GM23248 (cell line): ENCODE measurements around the gene CTNND2. TPM values are rescaled to one million over a fixed set of nuclear protein-coding genes. Genes with fewer than 3 reads are reported as not detected.

Source experiments
- DNase-seq: peaks from one replicate; pipeline ENCODE4 v3.0.0-alpha.2; 2015
- H2AFZ ChIP-seq: fragments of 200-600 bp; sonication (generic); 2 replicates; pipeline ENCODE4 v1.6.1; 2016; ENCODE audit warnings: antibody characterized with exemption
- H3F3A ChIP-seq: fragments of 200-600 bp; sonication (generic); 2 replicates; pipeline ENCODE4 v1.6.1; 2016; ENCODE audit warnings: mild to moderate bottlenecking, antibody characterized with exemption, mixed run types; ENCODE audit not compliant: insufficient read depth
- H3K27ac ChIP-seq: fragments of 200-600 bp; sonication (generic); 2 replicates; pipeline ENCODE4 v1.5.1; 2016; ENCODE audit warnings: mild to moderate bottlenecking
- H3K27me3 ChIP-seq: fragments of 200-600 bp; sonication (generic); replicated peaks from 2 replicates; pipeline ENCODE4 v1.6.1; 2016; ENCODE audit warnings: mild to moderate bottlenecking; ENCODE audit not compliant: insufficient read depth
- H3K36me3 ChIP-seq: fragments of 200-600 bp; sonication (generic); 2 replicates; pipeline ENCODE4 v1.6.1; 2016; ENCODE audit warnings: low read depth, mild to moderate bottlenecking
- H3K4me1 ChIP-seq: fragments of 200-600 bp; sonication (generic); 2 replicates; pipeline ENCODE4 v1.6.1; 2016; ENCODE audit warnings: mild to moderate bottlenecking; ENCODE audit not compliant: insufficient read depth
- H3K4me2 ChIP-seq: fragments of 200-600 bp; sonication (generic); one replicate; pipeline ENCODE4 v1.6.1; 2016; ENCODE audit warnings: mild to moderate bottlenecking; ENCODE audit not compliant: unreplicated experiment
- H3K4me3 ChIP-seq: fragments of 200-600 bp; sonication (generic); 2 replicates; pipeline ENCODE4 v1.5.1; 2016; ENCODE audit warnings: mild to moderate bottlenecking
- H3K79me2 ChIP-seq: fragments of 200-600 bp; sonication (generic); 2 replicates; pipeline ENCODE4 v1.6.1; 2016; ENCODE audit warnings: mild to moderate bottlenecking; ENCODE audit not compliant: insufficient read depth
- H3K9ac ChIP-seq: fragments of 200-600 bp; sonication (generic); 2 replicates; pipeline ENCODE4 v1.6.1; 2016; ENCODE audit warnings: mild to moderate bottlenecking
- H3K9me2 ChIP-seq: fragments of 200-600 bp; sonication (generic); 2 replicates; pipeline ENCODE4 v1.6.1; 2016; ENCODE audit warnings: mixed run types, mild to moderate bottlenecking, moderate library complexity; ENCODE audit not compliant: insufficient read depth
- H3K9me3 ChIP-seq: fragments of 200-600 bp; sonication (generic); one replicate; pipeline ENCODE4 v1.6.1; 2017; ENCODE audit warnings: low read depth
- H4K20me1 ChIP-seq: fragments of 200-600 bp; sonication (generic); 2 replicates; pipeline ENCODE4 v1.6.0; 2016; ENCODE audit not compliant: insufficient read depth
- EZH2 ChIP-seq: fragments of 200-600 bp; sonication (generic); IDR thresholded peaks from 2 replicates; pipeline ENCODE4 v1.6.1; 2018; ENCODE audit warnings: antibody characterized with exemption, mild to moderate bottlenecking; ENCODE audit not compliant: insufficient read depth, poor library complexity, severe bottlenecking
- EZH2phosphoT487 ChIP-seq: fragments of 200-600 bp; sonication (generic); IDR thresholded peaks from 2 replicates; pipeline ENCODE4 v1.6.1; 2018; ENCODE audit warnings: antibody characterized with exemption, moderate library complexity, mild to moderate bottlenecking, low read depth; ENCODE audit not compliant: insufficient read depth
- WGBS, 2 experiments: methylation state at CpG; one replicate each; pipeline ENCODE4 v1.1.6; 2015 to 2017; ENCODE audit warnings: low lambda C conversion rate in 2 of 2, low coverage in 1 of 2; ENCODE audit errors: missing lambda C conversion rate in 2 of 2; 5-methylcytosine and 5-hydroxymethylcytosine counted together
- in situ Hi-C: fragments of 300-500 bp; cut with MboI; formaldehyde crosslinking; loops from 2 replicates; pipeline ENCODE4 v1.15.0; 2020
- polyA plus RNA-seq: library from polyadenylated mRNA; unstranded; fragments of >200 nt; fragmentation: Nextera tagmentation; extraction: Ambion mirVana; gene quantifications from 2 replicates; pipeline ENCODE4 v1.2.1, GENCODE V29; 2016
- total RNA-seq: library from RNA; depleted of rRNA; stranded (reverse); fragments of >200 nt; shearing (Covaris generic); gene quantifications from 2 replicates; pipeline ENCODE4 v1.2.3, GENCODE V29; 2014

The CTNND2 gene
- total and polyA plus RNA-seq, 2 experiments from 2014 or later, result not detected

DNA sequence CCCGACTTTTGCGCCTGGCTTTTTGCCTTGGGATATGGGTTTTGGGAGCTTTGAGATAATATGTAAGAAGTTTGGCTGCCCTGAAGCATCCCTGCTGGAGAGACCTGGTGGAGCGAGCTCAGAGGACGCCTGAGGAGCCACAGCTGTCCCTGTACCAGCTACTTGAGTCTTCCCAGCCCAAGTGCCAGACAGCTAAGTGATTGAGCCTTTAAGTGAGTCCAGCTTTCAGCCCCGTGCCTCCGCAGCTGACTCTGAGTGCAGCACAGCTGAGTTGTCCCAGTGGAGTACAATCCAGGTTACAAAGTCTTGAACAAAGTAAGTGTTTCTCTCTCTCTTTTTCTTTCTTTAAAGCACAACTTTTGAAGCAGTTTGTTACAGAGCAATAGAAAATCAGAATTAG lies 939.4 kb downstream of the CTNND2 start:
- Histone ChIP-seq H3K4me3 (no peak overlapping the region), H3F3A (no peaks in the 10 kb centered on the region), H3K27ac (no peak overlapping the region), H3K4me1 (no peaks in the 10 kb centered on the region), H3K9ac (no peak overlapping the region), H3K27me3 (peaks cover 6% of the 10 kb centered on the region; the same call in 1 of the 2 replicates), H3K9me2 (no peaks in the 10 kb centered on the region), H3K4me2 (no peak overlapping the region), H3K36me3 (no peaks in the 10 kb centered on the region), H3K9me3 (no peaks in the 10 kb centered on the region), H4K20me1 (no peaks in the 10 kb centered on the region), H2AFZ (no peak overlapping the region), H3K79me2 (no peaks in the 10 kb centered on the region)
- no peak for DNase-seq
- in situ Hi-C loops, result no loop called here
- no peak for TF ChIP-seq EZH2phosphoT487
- TF ChIP-seq EZH2, result no peak
- 11 to 20% methylated on average over 6 of the region's 6 CpGs for WGBS, 2 experiments

GRCh38 chr5:10958728-10959127 lies 945.5 kb downstream of the CTNND2 start:
- Histone ChIP-seq H3K4me2 (no peak overlapping the region), H3K79me2 (no peaks in the 10 kb centered on the region), H3K36me3 (no peaks in the 10 kb centered on the region), H3K4me3 (no peak overlapping the region), H3K9me3 (no peaks in the 10 kb centered on the region), H3K9ac (no peak overlapping the region), H3K27me3 (no peaks in the 10 kb centered on the region), H3K4me1 (no peaks in the 10 kb centered on the region), H3K27ac (no peak overlapping the region), H3F3A (no peaks in the 10 kb centered on the region), H3K9me2 (no peaks in the 10 kb centered on the region), H2AFZ (no peak overlapping the region), H4K20me1 (no peaks in the 10 kb centered on the region)
- no peak for DNase-seq
- TF ChIP-seq EZH2 (no peak), EZH2phosphoT487 (no peak)
- in situ Hi-C loops, result no loop called here

- H3K9me3 ChIP-seq, result no peaks in the 10 kb centered on the region
- H3K4me2 ChIP-seq, result no peak overlapping the region
- H3K9ac ChIP-seq, result no peak overlapping the region
- H3K36me3 ChIP-seq, result no peaks in the 10 kb centered on the region
- no peaks in the 10 kb centered on the region for H3K79me2 ChIP-seq
- H4K20me1 ChIP-seq, result no peaks in the 10 kb centered on the region
- in situ Hi-C loops, result no loop called here
- H3F3A ChIP-seq, result no peaks in the 10 kb centered on the region
- WGBS, 2 experiments, result 10 to 12% methylated on average over 5 of the region's 5 CpGs
- no peaks in the 10 kb centered on the region for H3K4me1 ChIP-seq
- DNase-seq, result no peak
- H2AFZ ChIP-seq, result no peak overlapping the region
- no peak overlapping the region for H3K27ac ChIP-seq
- no peak overlapping the region for H3K4me3 ChIP-seq
- no peaks in the 10 kb centered on the region for H3K9me2 ChIP-seq
- H3K27me3 ChIP-seq, result no peaks in the 10 kb centered on the region; the same call in 1 of the 2 replicates
- TF ChIP-seq EZH2phosphoT487 (no peak), EZH2 (no peak)
Observed at GRCh38 chr5:10949856-10950630, 954.2 kb downstream of the CTNND2 start.

DNA sequence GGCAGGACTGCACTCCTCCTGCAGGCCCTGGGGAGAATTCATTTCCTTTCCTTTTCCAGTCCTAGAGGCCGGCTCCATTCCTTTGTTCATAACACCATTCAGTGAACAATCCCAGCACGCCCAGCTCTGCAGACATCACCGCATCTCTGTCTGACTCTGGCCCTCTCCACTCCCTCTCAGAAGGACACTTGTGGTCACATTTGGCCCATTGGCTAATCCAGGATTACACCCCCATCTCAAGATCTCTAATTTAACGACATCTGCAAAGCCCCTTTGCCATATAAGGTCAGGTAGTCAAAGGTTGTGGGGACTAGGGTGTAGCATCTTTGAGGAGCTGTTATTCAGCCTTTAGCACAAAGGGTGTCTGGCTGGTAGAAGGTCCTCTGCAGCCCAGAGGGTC lies 958.2 kb downstream of the CTNND2 start:
- Histone ChIP-seq H3K27me3 (peaks cover 3% of the 10 kb centered on the region), H3K9me3 (no peaks in the 10 kb centered on the region), H3K4me2 (no peak overlapping the region), H3K27ac (no peak overlapping the region), H2AFZ (no peak overlapping the region), H3F3A (no peaks in the 10 kb centered on the region), H3K9ac (no peak overlapping the region), H3K79me2 (no peaks in the 10 kb centered on the region), H4K20me1 (no peaks in the 10 kb centered on the region), H3K9me2 (no peaks in the 10 kb centered on the region), H3K4me3 (no peak overlapping the region), H3K4me1 (no peaks in the 10 kb centered on the region), H3K36me3 (no peaks in the 10 kb centered on the region)
- 27 to 29% methylated on average over 4 of the region's 4 CpGs for WGBS, 2 experiments
- in situ Hi-C loops, result no loop called here
- no peak for TF ChIP-seq EZH2phosphoT487
- TF ChIP-seq EZH2, result no peak
- DNase-seq, result no peak
